Measurements from ENCODE around the gene EFCAB7. TPM values are rescaled to one million over a fixed set of nuclear protein-coding genes. Genes with fewer than 3 reads are reported as not detected.
A peak's percentile ranks its signal among the peaks of the same experiment; 100 is the strongest.

The EFCAB7 gene
- total RNA-seq, 1 experiment from 2014 or later, result 7.6 TPM

DNA sequence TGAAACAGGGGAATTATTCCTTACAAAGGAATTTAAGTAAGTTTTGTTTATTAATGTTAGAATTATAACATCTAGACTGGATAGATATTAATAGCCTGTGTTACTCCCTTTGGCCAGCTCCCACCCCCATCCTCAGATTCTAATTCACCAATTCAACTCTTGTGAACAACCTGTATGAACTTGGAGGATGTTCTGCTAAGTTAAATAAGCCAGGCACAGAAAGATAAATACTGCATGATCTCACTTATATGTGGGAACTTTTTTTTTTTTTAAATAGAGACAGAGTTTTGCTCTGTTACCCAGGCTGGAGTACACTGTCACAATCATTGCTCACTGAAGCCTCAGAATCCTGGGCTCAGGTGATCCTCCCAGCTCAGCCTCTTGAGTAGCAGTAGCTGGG, 32.2 kb downstream of the EFCAB7 start:
- Mint-ChIP-seq H3K4me3 (ENCODE audit: unreplicated experiment) (no peak overlapping the region), H3K4me1 (ENCODE audit: insufficient read depth, unreplicated experiment) (peaks cover 5% of the 10 kb centered on the region), H3K27me3 (ENCODE audit: insufficient read depth, unreplicated experiment) (no peaks in the 10 kb centered on the region), H3K27ac (ENCODE audit: low read depth, unreplicated experiment) (no peak overlapping the region), H3K36me3 (ENCODE audit: insufficient read depth, unreplicated experiment) (peaks cover 15% of the 10 kb centered on the region), H3K9me3 (ENCODE audit: unreplicated experiment) (no peaks in the 10 kb centered on the region)
- no TSS peak for BruUV-seq (replicated peaks)
- intact Hi-C loops (cut with micrococcal nuclease), result loop anchor here (5.0 kb wide), 1 partner anchor 692 kb away; no protein-coding TSS in a partner anchor
- no peak for DNase-seq (ENCODE audit: unreplicated experiment)
- ChIA-PET CTCF (interaction anchor here (0.6 to 2.6 kb wide), 8 partner anchors 14 to 889 kb away, joined by 3 to 22 read pairs (median 4); no protein-coding TSS in a partner anchor), POLR2A (interaction anchor here (1.3 kb wide), 1 partner anchor 10 kb away, joined by 6 read pairs; no protein-coding TSS in a partner anchor)
- TF ChIP-seq, protein P1, sequence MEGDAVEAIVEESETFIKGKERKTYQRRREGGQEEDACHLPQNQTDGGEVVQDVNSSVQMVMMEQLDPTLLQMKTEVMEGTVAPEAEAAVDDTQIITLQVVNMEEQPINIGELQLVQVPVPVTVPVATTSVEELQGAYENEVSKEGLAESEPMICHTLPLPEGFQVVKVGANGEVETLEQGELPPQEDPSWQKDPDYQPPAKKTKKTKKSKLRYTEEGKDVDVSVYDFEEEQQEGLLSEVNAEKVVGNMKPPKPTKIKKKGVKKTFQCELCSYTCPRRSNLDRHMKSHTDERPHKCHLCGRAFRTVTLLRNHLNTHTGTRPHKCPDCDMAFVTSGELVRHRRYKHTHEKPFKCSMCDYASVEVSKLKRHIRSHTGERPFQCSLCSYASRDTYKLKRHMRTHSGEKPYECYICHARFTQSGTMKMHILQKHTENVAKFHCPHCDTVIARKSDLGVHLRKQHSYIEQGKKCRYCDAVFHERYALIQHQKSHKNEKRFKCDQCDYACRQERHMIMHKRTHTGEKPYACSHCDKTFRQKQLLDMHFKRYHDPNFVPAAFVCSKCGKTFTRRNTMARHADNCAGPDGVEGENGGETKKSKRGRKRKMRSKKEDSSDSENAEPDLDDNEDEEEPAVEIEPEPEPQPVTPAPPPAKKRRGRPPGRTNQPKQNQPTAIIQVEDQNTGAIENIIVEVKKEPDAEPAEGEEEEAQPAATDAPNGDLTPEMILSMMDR (IDR thresholded peaks at IDR 0.05; ENCODE audit: unreplicated experiment), result no peak

- peaks cover 4% of the 10 kb centered on the region for H3K36me3 Mint-ChIP-seq (ENCODE audit: insufficient read depth, unreplicated experiment)
- intact Hi-C loops (cut with micrococcal nuclease), result loop anchor here (5.0 kb wide), 1 partner anchor 690 kb away; no protein-coding TSS in a partner anchor
- no TSS peak for BruUV-seq (replicated peaks)
- no peaks in the 10 kb centered on the region for H3K27me3 Mint-ChIP-seq (ENCODE audit: insufficient read depth, unreplicated experiment)
- TF ChIP-seq, protein P1 (IDR thresholded peaks at IDR 0.05; ENCODE audit: unreplicated experiment), result peak; percentile 52
- no peak overlapping the region for H3K27ac Mint-ChIP-seq (ENCODE audit: low read depth, unreplicated experiment)
- DNase-seq (ENCODE audit: unreplicated experiment), result peak; percentile 51
- H3K9me3 Mint-ChIP-seq (ENCODE audit: unreplicated experiment), result no peaks in the 10 kb centered on the region
- ChIA-PET POLR2A (interaction anchor here (0.6 to 1.8 kb wide), 6 partner anchors 10 to 97 kb away, joined by 3 to 5 read pairs (median 4); partner anchors contain the start of gene EFCAB7), CTCF (interaction anchor here (0.6 to 2.6 kb wide), 18 partner anchors 9 to 1176 kb away, joined by 3 to 22 read pairs (median 4); partner anchors contain the start of gene PGM1)
- H3K4me3 Mint-ChIP-seq (ENCODE audit: unreplicated experiment), result no peak overlapping the region
- peaks cover 5% of the 10 kb centered on the region for H3K4me1 Mint-ChIP-seq (ENCODE audit: insufficient read depth, unreplicated experiment)
Observed at GRCh38 chr1:63557365-63557987, 34.2 kb downstream of the EFCAB7 start.

- ChIA-PET CTCF (interaction anchor here (0.6 to 1.8 kb wide), 5 partner anchors 11 to 687 kb away, joined by 4 to 9 read pairs (median 5); no protein-coding TSS in a partner anchor), POLR2A (interaction anchor here (1.8 kb wide), 1 partner anchor 33 kb away, joined by 4 read pairs; no protein-coding TSS in a partner anchor)
- no peaks in the 10 kb centered on the region for H3K27me3 Mint-ChIP-seq (ENCODE audit: insufficient read depth, unreplicated experiment)
- DNase-seq (ENCODE audit: unreplicated experiment), result no peak
- TF ChIP-seq, protein P1 (IDR thresholded peaks at IDR 0.05; ENCODE audit: unreplicated experiment), result no peak
- H3K4me3 Mint-ChIP-seq (ENCODE audit: unreplicated experiment), result no peak overlapping the region
- peaks cover 5% of the 10 kb centered on the region for H3K4me1 Mint-ChIP-seq (ENCODE audit: insufficient read depth, unreplicated experiment)
- intact Hi-C loops (cut with micrococcal nuclease), result loop anchor here (5.0 kb wide), 1 partner anchor 688 kb away; no protein-coding TSS in a partner anchor
- no TSS peak for BruUV-seq (replicated peaks)
- H3K27ac Mint-ChIP-seq (ENCODE audit: low read depth, unreplicated experiment), result no peak overlapping the region
- peaks cover 4% of the 10 kb centered on the region for H3K36me3 Mint-ChIP-seq (ENCODE audit: insufficient read depth, unreplicated experiment)
- no peaks in the 10 kb centered on the region for H3K9me3 Mint-ChIP-seq (ENCODE audit: unreplicated experiment)
Observed at GRCh38 chr1:63559357-63559756, 36.0 kb downstream of the EFCAB7 start.

GRCh38 chr1:63563745-63564144, 40.4 kb downstream of the EFCAB7 start:
- intact Hi-C loops (cut with micrococcal nuclease), result no loop called here
- no peaks in the 10 kb centered on the region for H3K9me3 Mint-ChIP-seq (ENCODE audit: unreplicated experiment)
- TF ChIP-seq, protein P1 (IDR thresholded peaks at IDR 0.05; ENCODE audit: unreplicated experiment), result no peak
- no peak overlapping the region for H3K27ac Mint-ChIP-seq (ENCODE audit: low read depth, unreplicated experiment)
- peaks cover 16% of the 10 kb centered on the region for H3K36me3 Mint-ChIP-seq (ENCODE audit: insufficient read depth, unreplicated experiment)
- no peaks in the 10 kb centered on the region for H3K27me3 Mint-ChIP-seq (ENCODE audit: insufficient read depth, unreplicated experiment)
- ChIA-PET POLR2A (interaction anchor here (0.8 to 1.0 kb wide), 2 partner anchors 16 to 40 kb away, joined by 3 to 4 read pairs; no protein-coding TSS in a partner anchor), CTCF (interaction anchor here (0.7 kb wide), 1 partner anchor 73 kb away, joined by 3 read pairs; no protein-coding TSS in a partner anchor)
- BruUV-seq (replicated peaks), result no TSS peak
- DNase-seq (ENCODE audit: unreplicated experiment), result no peak
- no peak overlapping the region for H3K4me3 Mint-ChIP-seq (ENCODE audit: unreplicated experiment)
- no peaks in the 10 kb centered on the region for H3K4me1 Mint-ChIP-seq (ENCODE audit: insufficient read depth, unreplicated experiment)
